Measurements from ENCODE around the gene SMC3.

GRCh38 chr10:110612087-110612486 is 44.6 kb downstream of the SMC3 start:
- TF ChIP-seq CTCF (IDR thresholded peaks at IDR 0.05) = no peak
- TF ChIP-seq POLR2A (IDR thresholded peaks at IDR 0.05) = no peak

Measured in esophagus squamous epithelium (tissue), 4 donors.